HG03460 (cell line): ENCODE results near the gene DSCAML1.

ENCODE experiments used
- ATAC-seq: cut with Tn5 transposase; IDR thresholded peaks from one replicate; pipeline ENCODE4 v1.9.1; 2021; ENCODE audit not compliant: unreplicated experiment

Gene DSCAML1

GRCh38 chr11:117392979-117393378, 404.0 kb downstream of the DSCAML1 start:
- ATAC-seq = no peak

DNA sequence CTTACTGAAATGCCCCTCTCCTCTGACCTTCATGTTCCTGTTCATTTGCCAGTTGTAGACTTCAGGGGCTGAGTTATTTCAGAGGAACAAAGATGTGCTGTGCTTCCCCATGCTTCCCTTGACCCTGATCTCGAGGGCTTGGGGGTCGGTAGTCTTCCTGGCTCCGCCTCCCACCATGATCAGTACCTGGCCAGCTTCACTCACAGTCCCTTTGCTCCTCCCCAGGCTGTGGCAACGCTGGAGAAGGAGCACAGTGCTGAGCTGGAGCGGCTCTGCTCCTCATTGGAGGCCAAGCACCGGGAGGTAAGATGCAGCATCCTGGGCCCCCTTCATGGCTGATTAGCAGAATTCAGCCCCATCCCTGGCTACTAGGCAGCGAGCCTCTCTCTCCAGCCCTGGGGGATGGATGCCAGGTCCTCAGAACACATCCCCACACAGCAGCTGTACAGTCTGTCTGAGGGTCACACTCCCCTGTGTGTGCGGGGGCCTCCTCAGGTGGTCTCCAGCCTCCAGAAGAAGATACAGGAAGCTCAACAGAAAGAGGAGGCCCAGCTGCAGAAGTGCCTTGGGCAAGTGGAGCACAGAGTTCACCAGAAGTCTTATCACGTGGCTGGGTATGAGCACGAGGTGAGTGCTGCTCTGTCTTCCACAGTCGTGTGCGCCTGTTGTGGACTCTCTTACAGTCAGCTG, 404.9 kb downstream of the DSCAML1 start:
- ATAC-seq = no peak

- no peak for ATAC-seq
Measured at GRCh38 chr11:117391181-117391580, 405.8 kb downstream of the DSCAML1 start.

DNA sequence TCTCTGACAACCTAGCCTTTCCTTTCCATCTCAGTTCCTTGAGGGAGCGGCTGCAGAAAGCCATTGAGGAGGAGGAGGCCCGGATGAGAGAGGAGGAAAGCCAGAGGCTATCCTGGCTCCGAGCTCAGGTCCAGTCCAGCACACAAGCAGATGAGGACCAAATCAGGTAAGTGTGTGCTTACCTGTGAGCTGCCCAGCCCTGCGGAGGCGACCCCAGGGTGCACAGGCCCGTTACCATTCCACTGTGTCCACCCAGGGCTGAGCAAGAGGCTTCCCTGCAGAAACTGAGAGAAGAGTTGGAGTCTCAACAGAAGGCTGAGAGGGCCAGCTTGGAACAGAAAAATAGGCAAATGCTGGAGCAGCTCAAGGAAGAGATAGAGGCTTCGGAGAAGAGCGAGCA, 406.3 kb downstream of the DSCAML1 start:
- ATAC-seq = no peak

DNA sequence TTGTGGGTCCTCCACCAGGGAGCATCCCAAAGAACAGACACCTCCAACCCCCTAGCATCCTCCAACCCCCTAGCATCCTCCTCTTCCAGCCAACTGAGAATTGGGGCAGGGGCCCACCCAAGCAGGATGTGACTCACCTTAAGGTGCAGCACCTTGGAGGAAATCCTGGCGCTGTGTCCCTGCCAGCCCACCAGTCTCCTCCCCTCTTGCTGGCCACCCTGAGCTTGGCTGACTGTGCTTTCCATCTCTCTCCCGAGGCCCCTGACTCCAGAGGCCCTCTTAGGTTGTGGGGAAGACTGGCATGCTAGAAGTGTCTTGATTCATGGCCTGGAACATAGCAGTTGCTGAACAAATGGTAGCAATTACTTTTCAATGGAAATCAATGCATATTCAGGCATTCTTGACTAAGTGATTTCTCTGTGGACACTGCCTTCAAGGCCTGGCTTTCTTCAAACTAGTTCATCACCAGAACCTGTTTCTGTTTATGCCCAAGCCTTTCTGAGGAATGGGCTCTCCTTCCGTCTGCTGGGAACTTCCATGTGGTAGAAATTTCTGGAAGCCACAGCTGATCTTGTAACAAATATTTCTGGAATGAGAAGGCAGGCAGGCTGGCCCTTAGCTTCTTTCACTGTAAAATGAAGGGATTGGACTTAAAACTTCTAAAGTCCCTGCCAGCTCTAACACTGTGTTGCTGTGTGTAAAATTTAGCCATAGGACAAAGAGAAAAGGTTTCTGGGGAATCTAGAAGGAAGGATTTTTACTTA, 408.8 kb downstream of the DSCAML1 start:
- no peak for ATAC-seq

- no peak for ATAC-seq
Measured at GRCh38 chr11:117385906-117386305, 411.1 kb downstream of the DSCAML1 start.

- no peak for ATAC-seq
Measured at GRCh38 chr11:117385471-117385870, 411.5 kb downstream of the DSCAML1 start.

- ATAC-seq = no peak
Measured at GRCh38 chr11:117384045-117384444, 413.0 kb downstream of the DSCAML1 start.

DNA sequence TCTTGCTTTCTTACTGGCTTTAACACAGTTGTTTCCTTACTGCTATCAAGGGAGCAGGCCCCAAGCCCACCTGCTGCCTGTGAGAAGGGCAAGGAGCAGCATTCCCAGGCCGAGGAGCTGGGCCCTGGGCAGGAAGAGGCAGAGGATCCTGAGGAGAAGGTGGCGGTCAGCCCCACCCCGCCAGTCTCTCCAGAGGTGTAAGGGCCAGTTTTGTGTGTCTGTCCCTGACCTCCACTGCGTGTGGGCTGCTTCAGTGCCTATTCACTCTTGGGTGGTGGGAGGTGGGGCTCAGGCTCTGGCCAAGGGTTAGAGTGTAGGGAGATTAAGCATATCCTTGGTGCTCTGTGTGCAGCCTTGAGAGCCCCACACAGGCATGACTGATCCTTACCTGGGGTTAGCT, 414.3 kb downstream of the DSCAML1 start:
- ATAC-seq = no peak

DNA sequence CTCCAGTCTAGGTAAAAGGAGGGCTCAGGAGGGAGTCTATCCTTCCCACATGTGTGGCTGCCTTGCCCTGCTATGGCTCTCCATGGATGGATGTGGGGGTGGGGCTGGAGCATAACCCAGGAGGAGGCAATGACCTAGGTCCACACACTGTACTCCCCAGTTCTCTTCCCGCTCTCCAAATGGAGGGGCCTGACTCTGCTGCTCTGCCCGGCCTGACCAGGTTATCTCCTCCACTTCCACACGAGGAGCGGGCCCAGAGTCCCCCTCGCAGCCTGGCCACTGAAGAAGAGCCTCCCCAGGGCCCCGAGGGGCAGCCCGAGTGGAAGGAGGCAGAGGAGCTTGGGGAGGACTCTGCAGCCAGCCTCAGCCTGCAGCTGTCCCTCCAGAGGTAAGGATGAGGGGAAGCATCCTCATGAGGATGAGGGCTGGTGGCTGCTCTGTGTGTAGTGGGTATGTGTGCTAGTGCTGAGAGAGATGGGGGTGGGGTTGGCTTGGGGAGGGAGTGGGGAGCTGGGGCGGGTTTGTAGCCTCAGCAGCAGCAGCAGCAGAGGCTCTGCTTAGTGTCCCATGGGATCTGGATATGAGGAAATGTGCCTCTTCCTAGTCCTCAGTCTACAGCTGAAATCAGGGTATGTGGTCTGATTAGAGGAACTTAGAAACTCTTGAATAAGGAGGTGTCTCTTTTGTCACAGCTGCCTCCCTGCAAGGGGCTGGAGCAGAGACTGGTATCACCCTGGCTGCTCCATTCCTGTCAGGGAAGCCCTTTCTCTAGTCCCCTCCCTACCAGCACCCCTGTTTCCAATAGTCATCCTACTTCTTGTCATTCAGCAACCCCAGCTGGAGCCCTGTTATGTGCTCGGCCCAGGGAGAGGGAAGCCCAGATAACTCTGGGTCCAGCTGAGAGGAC, 415.3 kb downstream of the DSCAML1 start:
- no peak for ATAC-seq

DNA sequence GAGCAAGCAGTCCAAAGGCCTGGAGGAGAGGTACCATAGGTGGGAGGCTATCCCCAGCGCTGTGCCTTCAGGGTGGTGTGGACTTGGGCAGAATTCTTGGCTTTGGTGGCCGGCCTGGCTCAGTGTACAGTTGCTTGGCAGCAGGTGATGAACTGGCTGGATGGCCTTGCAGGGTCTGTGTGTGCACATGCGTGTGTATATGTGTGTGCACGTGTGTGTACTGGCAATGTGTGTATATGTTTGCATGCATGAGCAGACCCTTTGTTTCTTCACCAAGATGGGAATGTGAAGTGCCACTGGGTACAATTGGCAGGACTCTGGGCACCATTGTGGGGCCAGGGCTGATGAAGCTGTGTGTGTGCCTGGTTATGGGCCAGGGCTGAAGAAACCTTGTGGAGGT, 416.3 kb downstream of the DSCAML1 start:
- ATAC-seq = no peak

- ATAC-seq = no peak
Measured at GRCh38 chr11:117378976-117379865, 417.8 kb downstream of the DSCAML1 start.
